ENCODE results near the gene DGKB.

DGKB gene

DNA sequence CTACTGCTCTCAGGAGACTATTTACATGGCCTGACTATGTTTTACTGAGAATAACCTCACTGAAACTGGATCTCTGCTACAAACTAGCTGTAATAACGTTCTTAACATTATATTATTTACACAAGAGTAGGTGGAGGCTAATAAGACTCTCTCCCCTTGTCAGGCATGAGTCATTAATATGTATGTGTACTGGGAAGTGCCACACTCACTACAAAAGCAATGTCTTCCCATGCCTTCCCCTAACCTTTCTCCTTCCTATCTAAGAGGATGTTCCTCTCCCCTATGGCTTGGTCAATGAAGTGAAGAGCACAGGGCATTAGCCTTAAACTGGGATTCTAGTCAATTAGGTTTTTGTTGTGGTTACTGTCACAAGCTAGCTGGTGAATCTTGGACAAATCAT lies 147.9 kb downstream of the DGKB start:
- DNase-seq (ENCODE audit: low spot score): no peak
- no peak for TF ChIP-seq CTCF (IDR thresholded peaks at IDR 0.05; ENCODE audit: extremely low read depth, missing control alignments)

- no peak for DNase-seq (ENCODE audit: low spot score)
- no peak for TF ChIP-seq CTCF (IDR thresholded peaks at IDR 0.05; ENCODE audit: extremely low read depth, missing control alignments)
These were observed 150.2 kb downstream of the DGKB start for GRCh38 chr7:14752301-14752700.

DNA sequence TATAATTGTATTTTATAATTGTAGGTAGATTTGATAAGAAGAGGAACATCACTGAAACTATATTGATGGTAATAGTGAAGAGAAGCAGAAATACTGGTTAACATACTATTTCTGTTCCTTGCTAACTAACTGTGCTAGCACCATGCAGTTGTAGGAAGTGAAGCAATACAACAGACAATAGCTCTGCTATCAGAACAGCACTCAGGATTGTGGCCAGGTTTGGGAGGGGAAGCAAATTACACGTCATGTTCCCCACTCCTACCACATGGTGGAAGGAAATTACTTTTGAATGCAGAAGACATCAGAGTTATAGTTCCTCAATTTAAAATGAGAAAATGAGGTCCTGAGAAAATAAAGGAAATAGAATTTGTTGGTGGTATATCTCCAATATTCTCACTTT lies 151.1 kb downstream of the DGKB start:
- DNase-seq (ENCODE audit: low spot score): no peak
- TF ChIP-seq CTCF (IDR thresholded peaks at IDR 0.05; ENCODE audit: extremely low read depth, missing control alignments): no peak

DNA sequence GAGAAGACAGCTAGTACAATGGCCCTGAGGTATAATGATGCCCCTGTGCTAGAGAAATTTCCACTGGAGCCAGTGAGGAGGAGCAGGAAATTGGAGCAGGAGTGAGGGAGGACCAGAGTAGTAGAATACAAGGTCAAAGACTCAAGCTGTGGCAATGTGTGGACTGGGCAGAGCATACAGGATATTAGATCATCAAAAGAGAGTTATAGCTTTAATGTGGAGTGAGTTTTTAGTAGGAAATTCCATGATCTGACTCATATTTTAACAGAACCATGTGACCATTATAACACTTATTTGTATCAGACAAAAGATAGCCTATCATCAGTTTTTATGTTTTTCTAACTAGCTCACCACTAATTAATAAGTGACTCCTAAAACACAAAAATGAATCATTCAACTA lies 154.1 kb downstream of the DGKB start:
- TF ChIP-seq CTCF (IDR thresholded peaks at IDR 0.05; ENCODE audit: extremely low read depth, missing control alignments): no peak
- no peak for DNase-seq (ENCODE audit: low spot score)

DNA sequence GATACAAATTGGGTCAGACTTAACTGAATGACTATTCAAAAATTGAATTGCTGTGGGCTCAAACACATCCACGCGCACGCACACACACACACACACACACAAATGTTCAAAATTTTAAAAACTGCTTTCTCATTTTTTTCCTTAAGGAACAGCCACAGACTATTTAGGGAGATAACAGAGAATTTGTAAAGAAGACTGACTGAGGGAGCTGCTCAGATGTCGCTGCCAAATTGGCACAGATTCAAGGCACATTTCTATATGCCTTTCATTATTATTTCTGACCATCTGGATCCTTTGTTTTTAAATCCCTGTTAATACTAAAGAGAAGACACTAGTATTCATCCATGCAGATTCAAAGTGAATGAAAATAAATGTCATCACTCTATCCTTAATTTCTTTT lies 154.8 kb downstream of the DGKB start:
- DNase-seq (ENCODE audit: low spot score): no peak
- no peak for TF ChIP-seq CTCF (IDR thresholded peaks at IDR 0.05; ENCODE audit: extremely low read depth, missing control alignments)

GRCh38 chr7:14745076-14745475 lies 157.5 kb downstream of the DGKB start:
- no peak for DNase-seq (ENCODE audit: low spot score)
- no peak for TF ChIP-seq CTCF (IDR thresholded peaks at IDR 0.05; ENCODE audit: extremely low read depth, missing control alignments)

GRCh38 chr7:14740606-14741005 lies 161.9 kb downstream of the DGKB start:
- DNase-seq (ENCODE audit: low spot score): no peak
- no peak for TF ChIP-seq CTCF (IDR thresholded peaks at IDR 0.05; ENCODE audit: extremely low read depth, missing control alignments)

Data from GM20000 (cell line).